Nephron (organoid): ENCODE measurements around the gene RNASE8.

Experiments
- H3K27ac Mint-ChIP-seq, 3 experiments: 2 replicates each; pipeline ENCODE4 v1.8.0; 2020; ENCODE audit warnings: mixed read lengths in 3 of 3, mild to moderate bottlenecking in 2 of 3, moderate library complexity in 1 of 3
- H3K27me3 Mint-ChIP-seq: 2 replicates; pipeline ENCODE4 v1.8.0; 2021; ENCODE audit warnings: low read depth, mild to moderate bottlenecking, moderate library complexity, mixed read lengths
- H3K36me3 Mint-ChIP-seq: 2 replicates; pipeline ENCODE4 v1.8.0; 2020; ENCODE audit warnings: low read depth, mixed read lengths
- H3K4me1 Mint-ChIP-seq: 2 replicates; pipeline ENCODE4 v1.8.0; 2020; ENCODE audit warnings: mixed read lengths
- H3K4me3 Mint-ChIP-seq, 3 experiments: 2 replicates each; pipeline ENCODE4 v1.8.0; 2020; ENCODE audit warnings: mild to moderate bottlenecking in 3 of 3, mixed read lengths in 3 of 3, moderate library complexity in 2 of 3
- H3K9me3 Mint-ChIP-seq: 2 replicates; pipeline ENCODE4 v1.8.0; 2020; ENCODE audit warnings: mixed read lengths
- CTCF ChIP-seq, 3 experiments: fragments of 200-600 bp; sonication (generic); IDR thresholded peaks; one replicate each; pipeline ENCODE4 v1.5.0; 2021; ENCODE audit warnings: antibody characterized with exemption in 3 of 3; ENCODE audit not compliant: unreplicated experiment in 3 of 3

RNASE8 gene

DNA sequence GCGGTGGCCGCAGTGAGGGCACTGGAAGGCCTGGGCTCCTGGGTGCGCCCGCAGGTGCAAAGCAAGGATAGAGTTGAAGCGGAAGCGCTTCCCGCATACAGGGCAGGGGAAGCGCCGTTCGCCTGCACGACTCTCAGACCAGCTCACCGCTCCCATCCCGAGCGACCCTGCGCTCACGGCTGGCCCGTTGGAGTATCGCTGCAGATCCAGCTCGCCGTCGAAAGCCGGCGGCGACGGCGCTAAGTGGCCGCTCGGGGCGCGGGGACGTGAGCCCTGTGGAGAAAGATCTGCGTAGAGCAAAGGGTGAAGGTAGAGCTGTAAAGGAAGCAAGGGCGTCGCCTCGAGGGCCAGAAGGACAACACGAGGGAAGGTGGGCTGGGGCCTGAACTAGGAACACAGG is 35.4 kb downstream of the RNASE8 start:
- H3K4me3 Mint-ChIP-seq: peak overlapping the region; percentile 15 to 48 (median 35)
- H3K36me3 Mint-ChIP-seq: peaks cover 35% of the 10 kb centered on the region
- no peaks in the 10 kb centered on the region for H3K27me3 Mint-ChIP-seq
- peak overlapping the region; percentile 81 to 90 (median 84) for H3K27ac Mint-ChIP-seq
- H3K4me1 Mint-ChIP-seq: peaks cover 58% of the 10 kb centered on the region
- no peaks in the 10 kb centered on the region for H3K9me3 Mint-ChIP-seq
- no peak for TF ChIP-seq CTCF (IDR thresholded peaks at IDR 0.05; ENCODE audit: unreplicated experiment in 3 of 3)

DNA sequence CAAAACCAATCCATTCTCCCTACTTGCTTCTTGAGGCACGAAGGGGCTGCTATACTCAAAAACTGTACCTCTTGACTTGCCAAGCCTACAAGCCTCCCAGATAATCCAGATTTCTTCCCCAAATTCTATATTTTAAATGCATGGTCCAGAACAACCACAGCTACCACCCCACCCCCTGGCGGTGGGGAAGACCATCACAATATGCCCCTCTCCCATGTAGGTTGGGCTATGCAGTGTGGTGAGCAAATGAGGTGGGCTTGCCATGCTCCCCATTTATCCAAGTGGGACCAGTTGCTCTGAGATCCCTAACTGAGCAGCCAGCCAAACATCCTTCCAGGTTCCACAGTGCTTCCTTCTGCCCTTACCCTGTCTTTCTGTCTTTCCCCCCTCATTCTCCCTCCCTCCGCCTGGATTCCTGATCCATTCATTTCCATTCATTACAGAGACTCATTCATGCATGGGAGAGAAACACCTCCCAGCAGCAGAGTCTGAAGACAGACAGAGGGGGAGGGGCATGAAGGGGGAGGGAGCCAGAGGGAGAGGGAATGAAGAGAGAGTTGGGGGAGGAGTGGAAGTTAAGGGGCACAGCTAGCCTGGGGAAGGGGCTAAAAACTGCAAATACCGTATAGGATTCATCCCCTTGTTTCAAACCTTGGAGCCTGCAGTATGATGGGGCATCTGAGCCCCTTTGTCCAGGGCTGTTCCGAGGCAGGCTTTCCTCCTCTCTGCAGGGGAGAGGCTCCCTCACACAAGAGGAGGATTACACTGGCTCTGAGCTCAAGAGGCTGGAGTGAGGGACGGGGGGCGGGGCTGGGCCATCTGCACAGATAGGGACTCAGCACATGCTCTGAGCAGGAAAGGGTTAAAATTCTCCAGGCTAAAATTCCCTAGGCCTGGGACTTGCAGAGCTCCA is 36.4 kb downstream of the RNASE8 start:
- H3K27ac Mint-ChIP-seq: peak overlapping the region; percentile 81 to 90 (median 84)
- TF ChIP-seq CTCF (IDR thresholded peaks at IDR 0.05; ENCODE audit: unreplicated experiment in 3 of 3): peak; percentile 27 to 39 (median 35)
- no peaks in the 10 kb centered on the region for H3K9me3 Mint-ChIP-seq

DNA sequence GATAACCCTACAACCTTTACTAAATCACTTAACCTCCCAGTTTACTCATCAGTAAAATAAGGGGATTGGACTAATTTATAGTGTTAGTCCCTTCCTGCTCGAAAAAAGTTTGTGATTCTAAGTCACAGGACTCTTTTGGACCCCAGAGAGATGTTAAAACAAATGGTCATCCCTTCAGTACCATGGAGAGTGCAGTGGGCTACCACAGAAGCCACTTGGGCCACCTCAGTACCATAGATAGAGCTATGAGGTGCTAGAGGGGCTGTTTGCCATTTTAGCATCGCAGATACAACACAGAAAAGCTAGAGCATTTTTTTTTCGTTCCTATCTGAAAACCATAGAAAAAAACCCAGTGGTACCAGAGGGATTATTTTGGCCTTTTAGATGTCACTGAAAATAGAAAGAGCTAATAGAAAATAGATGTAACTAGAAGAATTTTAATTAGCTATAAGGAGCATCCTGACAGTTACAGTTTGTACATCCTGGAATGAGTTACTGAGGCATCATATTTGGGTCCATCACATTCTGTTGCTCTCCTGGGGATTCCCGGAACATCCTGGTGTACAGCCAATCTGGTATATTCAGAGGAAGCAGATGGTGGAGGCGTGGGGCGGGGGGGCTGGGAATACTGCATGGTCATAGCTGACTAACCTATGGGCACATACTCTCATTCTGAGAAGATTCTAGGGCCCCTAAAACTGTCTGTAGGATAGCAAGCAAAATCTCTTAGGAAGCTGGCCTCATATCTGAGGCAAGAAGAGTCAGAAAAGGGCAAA is 38.0 kb downstream of the RNASE8 start:
- H3K4me3 Mint-ChIP-seq: peak overlapping the region; percentile 89 to 94 (median 94)
- peaks cover 71% of the 10 kb centered on the region for H3K4me1 Mint-ChIP-seq
- TF ChIP-seq CTCF (IDR thresholded peaks at IDR 0.05; ENCODE audit: unreplicated experiment in 3 of 3): no peak
- peaks cover 13% of the 10 kb centered on the region for H3K36me3 Mint-ChIP-seq
- no peaks in the 10 kb centered on the region for H3K9me3 Mint-ChIP-seq
- H3K27ac Mint-ChIP-seq: peak overlapping the region; percentile 81 to 90 (median 84)
- no peaks in the 10 kb centered on the region for H3K27me3 Mint-ChIP-seq

More for the DNA sequence above, 36.4 kb downstream of the RNASE8 start:
- peak overlapping the region; percentile 34 to 44 (median 35) for H3K4me3 Mint-ChIP-seq
- H3K4me1 Mint-ChIP-seq: peaks cover 62% of the 10 kb centered on the region
- H3K27me3 Mint-ChIP-seq: no peaks in the 10 kb centered on the region
- peaks cover 26% of the 10 kb centered on the region for H3K36me3 Mint-ChIP-seq

DNA sequence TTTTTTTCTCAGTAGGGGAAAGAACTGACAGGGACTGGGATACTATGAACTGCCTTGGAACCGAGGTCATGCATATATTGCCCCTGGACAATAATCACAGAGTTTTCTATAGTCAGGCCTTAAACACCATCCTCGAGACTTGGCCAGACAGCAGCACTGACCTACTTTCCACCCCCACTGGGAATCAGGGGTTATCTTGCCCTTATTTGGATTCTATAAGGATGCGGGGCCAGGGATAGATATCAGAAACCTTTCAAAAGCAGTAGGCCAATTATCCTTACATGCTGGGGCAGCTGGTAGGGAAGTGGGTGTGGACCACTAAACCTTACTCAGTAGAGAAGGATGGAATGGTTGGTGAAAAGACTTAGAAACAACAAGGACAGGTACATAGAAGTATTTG is 38.8 kb downstream of the RNASE8 start:
- Mint-ChIP-seq H3K4me3 (peak overlapping the region; percentile 89 to 94 (median 94)), H3K27ac (peak overlapping the region; percentile 81 to 90 (median 84)), H3K4me1 (peaks cover 69% of the 10 kb centered on the region), H3K9me3 (no peaks in the 10 kb centered on the region), H3K36me3 (peaks cover 7% of the 10 kb centered on the region), H3K27me3 (no peaks in the 10 kb centered on the region)
- TF ChIP-seq CTCF (IDR thresholded peaks at IDR 0.05; ENCODE audit: unreplicated experiment in 3 of 3): no peak

- H3K4me3 Mint-ChIP-seq: peak overlapping the region; percentile 89 to 94 (median 94)
- H3K4me1 Mint-ChIP-seq: peaks cover 69% of the 10 kb centered on the region
- no peak for TF ChIP-seq CTCF (IDR thresholded peaks at IDR 0.05; ENCODE audit: unreplicated experiment in 3 of 3)
- no peaks in the 10 kb centered on the region for H3K27me3 Mint-ChIP-seq
- peak overlapping the region; percentile 81 to 90 (median 84) for H3K27ac Mint-ChIP-seq
- H3K9me3 Mint-ChIP-seq: no peaks in the 10 kb centered on the region
- H3K36me3 Mint-ChIP-seq: peaks cover 4% of the 10 kb centered on the region
Measured at GRCh38 chr14:21096978-21097635, 39.5 kb downstream of the RNASE8 start.
